GM12874 (cell line): ENCODE results near the gene SLC2A14.

ENCODE experiments used
- CTCF ChIP-seq: IDR thresholded peaks from 2 replicates; pipeline ENCODE4 v1.5.1; 2011; ENCODE audit warnings: low read depth, mild to moderate bottlenecking, control low read depth, low read length, moderate library complexity; ENCODE audit not compliant: insufficient read depth

The SLC2A14 gene

GRCh38 chr12:7872566-7873319 lies at the start of gene SLC2A14:
Gene SLC2A14, minus strand, starts transcription at chr12:7872915. Its CDS starts 3,035 bp downstream, at chr12:7869880.
- no peak for TF ChIP-seq CTCF

- TF ChIP-seq CTCF = no peak
Observed at GRCh38 chr12:7917392-7918267, 44.9 kb upstream of the SLC2A14 start.

GRCh38 chr12:7916936-7917335 lies 44.2 kb upstream of the SLC2A14 start:
- no peak for TF ChIP-seq CTCF

GRCh38 chr12:7915661-7916403 lies 43.1 kb upstream of the SLC2A14 start:
- TF ChIP-seq CTCF = no peak

GRCh38 chr12:7907009-7907408 lies 34.3 kb upstream of the SLC2A14 start:
- TF ChIP-seq CTCF = peak; percentile 8; the same call in 1 of the 2 replicates

- no peak for TF ChIP-seq CTCF
Observed at GRCh38 chr12:7905071-7905470, 32.4 kb upstream of the SLC2A14 start.

- TF ChIP-seq CTCF = no peak
Observed at GRCh38 chr12:7899755-7900154, 27.0 kb upstream of the SLC2A14 start.
